ENCODE data around the gene OTULIN. TPM values are rescaled to one million over a fixed set of nuclear protein-coding genes. Genes with fewer than 3 reads are reported as not detected.

Gene OTULIN
- total RNA-seq, 5 donors from 2014 or later (not counting 1 experiment from before 2014, with no cell fraction given), result 57.6 to 67.1 (median 61.2) TPM

- peak overlapping the region; percentile 52 to 59 for H3K27ac Mint-ChIP-seq
- peak; percentile 69 to 73 (median 70) for ATAC-seq (replicated peaks in 1 of 4)
These were observed 62.9 kb downstream of the OTULIN start for GRCh38 chr5:14727428-14727865.

GRCh38 chr5:14727928-14728458, 63.5 kb downstream of the OTULIN start:
- Mint-ChIP-seq H3K36me3 (peaks cover 42% of the 10 kb centered on the region), H3K27ac (peak overlapping the region; percentile 23 to 52), H3K9me3 (no peaks in the 10 kb centered on the region), H3K27me3 (no peaks in the 10 kb centered on the region), H3K4me1 (peaks cover 0 to 15% (median 12%) of the 10 kb centered on the region in 3 donors), H3K4me3 (no peak overlapping the region)
- ATAC-seq (replicated peaks in 1 of 4) (peak in 2 of 4 experiments; percentile 14 to 27), DNase-seq (no peak)
- Histone ChIP-seq H3K27me3 (replicated peaks in 1 of 2; ENCODE audit: control insufficient read depth in 2 of 2, extremely low read depth in 1 of 2, insufficient read depth in 2 of 2, low read length in 1 of 2) (no peaks in the 10 kb centered on the region), H3K4me3 (ENCODE audit: control insufficient read depth in 1 of 2, extremely low read depth in 1 of 2, low read length in 1 of 2) (no peak overlapping the region), H3K27ac (ENCODE audit: low read length) (peak overlapping the region; percentile 1), H3K4me1 (ENCODE audit: control insufficient read depth in 1 of 2, extremely low read depth in 1 of 2, insufficient read depth in 2 of 2, low read length in 2 of 2) (no peaks in the 10 kb centered on the region), H3K36me3 (ENCODE audit: control insufficient read depth in 2 of 2, extremely low read depth in 1 of 2, insufficient read depth in 1 of 2, low read length in 1 of 2) (peaks cover 12 to 44% of the 10 kb centered on the region in 2 donors), H3K9me3 (no peaks in the 10 kb centered on the region)
- ChIA-PET CTCF (interaction anchor here (0.8 to 4.4 kb wide), 10 partner anchors 9 to 276 kb away, joined by 3 to 26 read pairs (median 5); no protein-coding TSS in a partner anchor), POLR2A (no interaction called here)
- WGBS (ENCODE audit: insufficient coverage), result no CpG with 5 or more reads among the region's 7 CpGs

More at GRCh38 chr5:14727428-14727865, 62.9 kb downstream of the OTULIN start:
- peak; percentile 22 to 84 (median 65) for DNase-seq
- no peaks in the 10 kb centered on the region for H3K9me3 ChIP-seq
- no peak overlapping the region for H3K4me3 ChIP-seq (ENCODE audit: control insufficient read depth in 1 of 2, extremely low read depth in 1 of 2, low read length in 1 of 2)
- H3K27ac ChIP-seq (ENCODE audit: low read length), result peak overlapping the region; percentile 1
- no peaks in the 10 kb centered on the region for H3K9me3 Mint-ChIP-seq
- CTCF ChIA-PET, result interaction anchor here (0.5 to 4.4 kb wide), 28 partner anchors 8 to 377 kb away, joined by 3 to 26 read pairs (median 3); no protein-coding TSS in a partner anchor
- H3K4me3 Mint-ChIP-seq, result no peak overlapping the region
- H3K27me3 ChIP-seq (replicated peaks in 1 of 2; ENCODE audit: control insufficient read depth in 2 of 2, extremely low read depth in 1 of 2, insufficient read depth in 2 of 2, low read length in 1 of 2), result no peaks in the 10 kb centered on the region
- no peaks in the 10 kb centered on the region for H3K27me3 Mint-ChIP-seq
- peaks cover 44% of the 10 kb centered on the region for H3K36me3 Mint-ChIP-seq
- H3K36me3 ChIP-seq (ENCODE audit: control insufficient read depth in 2 of 2, extremely low read depth in 1 of 2, insufficient read depth in 1 of 2, low read length in 1 of 2), result peaks cover 12 to 46% of the 10 kb centered on the region in 2 donors
- WGBS (ENCODE audit: insufficient coverage), result 3% methylated on average over 6 of the region's 7 CpGs
- POLR2A ChIA-PET, result no interaction called here
- no peaks in the 10 kb centered on the region for H3K4me1 ChIP-seq (ENCODE audit: control insufficient read depth in 1 of 2, extremely low read depth in 1 of 2, insufficient read depth in 2 of 2, low read length in 2 of 2)
- H3K4me1 Mint-ChIP-seq, result peaks cover 0 to 20% (median 17%) of the 10 kb centered on the region in 3 donors

- no peaks in the 10 kb centered on the region for H3K9me3 Mint-ChIP-seq
- ChIA-PET POLR2A (no interaction called here), CTCF (interaction anchor here (0.6 to 4.4 kb wide), 8 partner anchors 21 to 288 kb away, joined by 3 to 26 read pairs (median 4); no protein-coding TSS in a partner anchor)
- peaks cover 44% of the 10 kb centered on the region for H3K36me3 Mint-ChIP-seq
- 84% methylated on average over 7 of the region's 15 CpGs for WGBS (ENCODE audit: insufficient coverage)
- no peak overlapping the region for H3K27ac Mint-ChIP-seq
- no peak overlapping the region for H3K27ac ChIP-seq (ENCODE audit: low read length)
- no peak overlapping the region for H3K4me3 ChIP-seq (ENCODE audit: control insufficient read depth in 1 of 2, extremely low read depth in 1 of 2, low read length in 1 of 2)
- H3K4me1 Mint-ChIP-seq, result peaks cover 0 to 13% (median 12%) of the 10 kb centered on the region in 3 donors
- no peaks in the 10 kb centered on the region for H3K9me3 ChIP-seq
- no peaks in the 10 kb centered on the region for H3K4me1 ChIP-seq (ENCODE audit: control insufficient read depth in 1 of 2, extremely low read depth in 1 of 2, insufficient read depth in 2 of 2, low read length in 2 of 2)
- H3K36me3 ChIP-seq (ENCODE audit: control insufficient read depth in 2 of 2, extremely low read depth in 1 of 2, insufficient read depth in 1 of 2, low read length in 1 of 2), result peaks cover 12 to 41% of the 10 kb centered on the region in 2 donors
- no peaks in the 10 kb centered on the region for H3K27me3 ChIP-seq (replicated peaks in 1 of 2; ENCODE audit: control insufficient read depth in 2 of 2, extremely low read depth in 1 of 2, insufficient read depth in 2 of 2, low read length in 1 of 2)
- no peak overlapping the region for H3K4me3 Mint-ChIP-seq
- H3K27me3 Mint-ChIP-seq, result no peaks in the 10 kb centered on the region
- DNase-seq (no peak), ATAC-seq (replicated peaks in 1 of 4) (no peak)
These were observed 64.0 kb downstream of the OTULIN start for GRCh38 chr5:14728459-14728938.

GRCh38 chr5:14729448-14730385, 65.2 kb downstream of the OTULIN start:
- WGBS (ENCODE audit: insufficient coverage), result 97% methylated on average over 14 of the region's 18 CpGs
- no peaks in the 10 kb centered on the region for H3K27me3 ChIP-seq (replicated peaks in 1 of 2; ENCODE audit: control insufficient read depth in 2 of 2, extremely low read depth in 1 of 2, insufficient read depth in 2 of 2, low read length in 1 of 2)
- ATAC-seq (replicated peaks in 1 of 4), result no peak
- H3K4me3 Mint-ChIP-seq, result no peak overlapping the region
- H3K27ac Mint-ChIP-seq, result peak overlapping the region; percentile 25 to 57
- no peak overlapping the region for H3K27ac ChIP-seq (ENCODE audit: low read length)
- H3K4me1 Mint-ChIP-seq, result peaks cover 0 to 12% (median 10%) of the 10 kb centered on the region in 3 donors
- ChIA-PET CTCF (interaction anchor here (0.6 to 4.4 kb wide), 5 partner anchors 9 to 287 kb away, joined by 3 to 26 read pairs (median 6); no protein-coding TSS in a partner anchor), POLR2A (interaction anchor here in 1 of 2 donors (0.5 kb wide), 1 partner anchor 38 kb away, joined by 5 read pairs; no protein-coding TSS in a partner anchor)
- H3K4me3 ChIP-seq (ENCODE audit: control insufficient read depth in 1 of 2, extremely low read depth in 1 of 2, low read length in 1 of 2), result no peak overlapping the region
- H3K36me3 Mint-ChIP-seq, result peaks cover 41% of the 10 kb centered on the region
- DNase-seq, result no peak
- H3K27me3 Mint-ChIP-seq, result no peaks in the 10 kb centered on the region
- no peaks in the 10 kb centered on the region for H3K9me3 Mint-ChIP-seq
- H3K36me3 ChIP-seq (ENCODE audit: control insufficient read depth in 2 of 2, extremely low read depth in 1 of 2, insufficient read depth in 1 of 2, low read length in 1 of 2), result peaks cover 12 to 44% of the 10 kb centered on the region in 2 donors
- H3K4me1 ChIP-seq (ENCODE audit: control insufficient read depth in 1 of 2, extremely low read depth in 1 of 2, insufficient read depth in 2 of 2, low read length in 2 of 2), result no peaks in the 10 kb centered on the region
- H3K9me3 ChIP-seq, result no peaks in the 10 kb centered on the region

GRCh38 chr5:14730466-14730865, 65.9 kb downstream of the OTULIN start:
- POLR2A ChIA-PET, result no interaction called here
- no peak overlapping the region for H3K27ac ChIP-seq (ENCODE audit: low read length)

DNA sequence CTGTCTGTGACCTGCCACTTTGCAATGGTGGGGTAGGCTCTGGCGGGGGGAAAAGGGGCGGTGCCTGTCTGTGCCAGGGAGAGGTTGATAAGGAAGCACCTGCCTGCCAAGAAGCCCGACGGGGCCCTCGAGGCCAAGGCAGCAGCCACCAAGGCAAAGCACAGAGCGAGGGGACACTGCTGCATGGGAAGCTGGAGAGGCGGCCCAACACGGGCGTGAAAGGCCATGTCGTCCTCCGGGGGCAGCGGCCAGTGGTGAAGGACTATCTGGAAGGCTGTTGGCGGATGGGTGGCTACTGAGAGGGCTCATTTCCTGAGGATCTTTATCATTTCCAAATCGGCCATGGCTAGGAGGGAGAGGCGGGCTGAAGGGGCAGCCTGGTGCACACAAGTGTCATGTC, 66.4 kb downstream of the OTULIN start:
- Histone ChIP-seq H3K27ac (ENCODE audit: low read length) (no peak overlapping the region), H3K36me3 (ENCODE audit: control insufficient read depth in 2 of 2, extremely low read depth in 1 of 2, insufficient read depth in 1 of 2, low read length in 1 of 2) (peaks cover 12 to 40% of the 10 kb centered on the region in 2 donors), H3K27me3 (replicated peaks in 1 of 2; ENCODE audit: control insufficient read depth in 2 of 2, extremely low read depth in 1 of 2, insufficient read depth in 2 of 2, low read length in 1 of 2) (no peaks in the 10 kb centered on the region), H3K4me3 (ENCODE audit: control insufficient read depth in 1 of 2, extremely low read depth in 1 of 2, low read length in 1 of 2) (no peak overlapping the region), H3K4me1 (ENCODE audit: control insufficient read depth in 1 of 2, extremely low read depth in 1 of 2, insufficient read depth in 2 of 2, low read length in 2 of 2) (no peaks in the 10 kb centered on the region), H3K9me3 (no peaks in the 10 kb centered on the region)
- ChIA-PET POLR2A (no interaction called here), CTCF (interaction anchor here in 1 of 2 donors (0.5 kb wide), 1 partner anchor 285 kb away, joined by 3 read pairs; no protein-coding TSS in a partner anchor)
- peak overlapping the region; percentile 46 to 66 for H3K27ac Mint-ChIP-seq
- peaks cover 33% of the 10 kb centered on the region for H3K36me3 Mint-ChIP-seq
- no peaks in the 10 kb centered on the region for H3K27me3 Mint-ChIP-seq
- ATAC-seq (replicated peaks in 1 of 4) (no peak), DNase-seq (no peak)
- 85% methylated on average over 12 of the region's 15 CpGs for WGBS (ENCODE audit: insufficient coverage)
- H3K4me3 Mint-ChIP-seq, result no peak overlapping the region
- H3K4me1 Mint-ChIP-seq, result peaks cover 0 to 12% (median 10%) of the 10 kb centered on the region in 3 donors
- H3K9me3 Mint-ChIP-seq, result no peaks in the 10 kb centered on the region

More at GRCh38 chr5:14730466-14730865, 65.9 kb downstream of the OTULIN start:
- ATAC-seq (replicated peaks in 1 of 4) (no peak), DNase-seq (no peak)
- Histone ChIP-seq H3K36me3 (ENCODE audit: control insufficient read depth in 2 of 2, extremely low read depth in 1 of 2, insufficient read depth in 1 of 2, low read length in 1 of 2) (peaks cover 12 to 40% of the 10 kb centered on the region in 2 donors), H3K4me3 (ENCODE audit: control insufficient read depth in 1 of 2, extremely low read depth in 1 of 2, low read length in 1 of 2) (no peak overlapping the region), H3K4me1 (ENCODE audit: control insufficient read depth in 1 of 2, extremely low read depth in 1 of 2, insufficient read depth in 2 of 2, low read length in 2 of 2) (no peaks in the 10 kb centered on the region), H3K27me3 (replicated peaks in 1 of 2; ENCODE audit: control insufficient read depth in 2 of 2, extremely low read depth in 1 of 2, insufficient read depth in 2 of 2, low read length in 1 of 2) (no peaks in the 10 kb centered on the region), H3K9me3 (no peaks in the 10 kb centered on the region)
- H3K4me3 Mint-ChIP-seq, result no peak overlapping the region
- H3K27me3 Mint-ChIP-seq, result no peaks in the 10 kb centered on the region
- H3K4me1 Mint-ChIP-seq, result peaks cover 0 to 12% (median 10%) of the 10 kb centered on the region in 3 donors
- H3K27ac Mint-ChIP-seq, result peak overlapping the region; percentile 46 to 66
- 97% methylated on average over 8 of the region's 13 CpGs for WGBS (ENCODE audit: insufficient coverage)
- H3K36me3 Mint-ChIP-seq, result peaks cover 33% of the 10 kb centered on the region
- CTCF ChIA-PET, result no interaction called here
- no peaks in the 10 kb centered on the region for H3K9me3 Mint-ChIP-seq
